HCT116 (cell line): ENCODE results near the gene NLRC5.

ENCODE experiments used
- ATF3 ChIP-seq: IDR thresholded peaks from 2 replicates; pipeline ENCODE4 v1.6.1; 2012
- CTCF ChIP-seq, 3 experiments: fragments of 200-600 bp in 1 of 3; sonication (generic) in 1 of 3; IDR thresholded peaks in 2 of 3; conservative IDR thresholded peaks in 1 of 3; 2 replicates each; pipeline ENCODE4 v1.5.1; 2012 to 2017; ENCODE audit warnings: low read depth in 2 of 3, low read length in 2 of 3, antibody characterized with exemption in 1 of 3, borderline replicate concordance in 1 of 3, control low read depth in 1 of 3, mild to moderate bottlenecking in 1 of 3, mixed read lengths in 1 of 3, mixed run types in 1 of 3, moderate library complexity in 1 of 3; ENCODE audit not compliant: insufficient read depth in 1 of 3
- EGR1 ChIP-seq: IDR thresholded peaks from 2 replicates; pipeline ENCODE4 v1.6.1; 2012; ENCODE audit warnings: low read depth
- EZH2 ChIP-seq: fragments of 200-600 bp; sonication (generic); IDR thresholded peaks from 2 replicates; pipeline ENCODE4 v1.6.1; 2017; ENCODE audit warnings: antibody characterized with exemption, mixed run types
- POLR2A ChIP-seq: IDR thresholded peaks from 2 replicates; pipeline ENCODE4 v1.7.0; 2011; ENCODE audit warnings: borderline replicate concordance; ENCODE audit not compliant: insufficient read depth, insufficient read length; ENCODE audit errors: extremely low read depth
- POLR2AphosphoS5 ChIP-seq: IDR thresholded peaks from 2 replicates; pipeline ENCODE4 v1.6.1; 2011; ENCODE audit warnings: mild to moderate bottlenecking, low read depth, low read length, moderate library complexity
- RAD21 ChIP-seq: IDR thresholded peaks from 2 replicates; pipeline ENCODE4 v1.6.1; 2012; ENCODE audit warnings: low read depth, mild to moderate bottlenecking
- YY1 ChIP-seq: IDR thresholded peaks from 2 replicates; pipeline ENCODE4 v1.6.1; 2011; ENCODE audit warnings: low read length, low read depth, moderate library complexity, mild to moderate bottlenecking; ENCODE audit not compliant: insufficient replicate concordance; ENCODE audit errors: extremely low read depth
- ZFX ChIP-seq: fragments of 450-650 bp; IDR thresholded peaks from 2 replicates; pipeline ENCODE4 v1.6.1; 2017
- ZNF274 ChIP-seq: fragments of 200-500 bp; sonication (Bioruptor generic); IDR thresholded peaks from 2 replicates; pipeline ENCODE4 v1.6.1; 2014; ENCODE audit warnings: mild to moderate bottlenecking, low read depth, low read length, inconsistent platforms
- TF ChIP-seq, protein P1 (sequence below): IDR thresholded peaks from 2 replicates; pipeline ENCODE4 v1.6.1; 2012

GRCh38 chr16:57031156-57031555 lies 41.8 kb downstream of the NLRC5 start:
- TF ChIP-seq EZH2 = no peak
- no peak for TF ChIP-seq CTCF (IDR thresholded peaks at IDR 0.05 in 2 of 3, conservative IDR thresholded peaks at IDR 0.05 in 1 of 3; ENCODE audit: borderline replicate concordance in 1 of 3, insufficient read depth in 1 of 3, low read depth in 2 of 3, low read length in 2 of 3)
- TF ChIP-seq EGR1 = no peak
- no peak for TF ChIP-seq ATF3
- TF ChIP-seq, protein P1, sequence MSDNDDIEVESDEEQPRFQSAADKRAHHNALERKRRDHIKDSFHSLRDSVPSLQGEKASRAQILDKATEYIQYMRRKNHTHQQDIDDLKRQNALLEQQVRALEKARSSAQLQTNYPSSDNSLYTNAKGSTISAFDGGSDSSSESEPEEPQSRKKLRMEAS = no peak
- no peak for TF ChIP-seq YY1
- no peak for TF ChIP-seq POLR2A
- TF ChIP-seq POLR2AphosphoS5 = no peak
- no peak for TF ChIP-seq RAD21
- TF ChIP-seq ZNF274 = no peak
- no peak for TF ChIP-seq ZFX
